Smooth muscle cell (in vitro differentiated cells): ENCODE results near the gene ADGRG4. TPM values are rescaled to one million over a fixed set of nuclear protein-coding genes. Genes with fewer than 3 reads are reported as not detected.
A peak's percentile ranks its signal among the peaks of the same experiment; 100 is the strongest.

ENCODE experiments used
- DNase-seq: peaks from one replicate; lab custom pipeline; 2025; ENCODE audit not compliant: unreplicated experiment; lab: John Stamatoyannopoulos, UW
- H2AFZ ChIP-seq: fragments of 200-600 bp; sonication (generic); 2 replicates; pipeline ENCODE4 v1.6.0; 2016; ENCODE audit warnings: antibody characterized with exemption, low read depth, mild to moderate bottlenecking
- H3F3A ChIP-seq: fragments of 200-600 bp; sonication (generic); 2 replicates; pipeline ENCODE4 v1.6.0; 2017; ENCODE audit warnings: antibody characterized with exemption, low read depth
- H3K27ac ChIP-seq: fragments of 200-600 bp; sonication (generic); 2 replicates; pipeline ENCODE4 v1.5.1; 2016; ENCODE audit warnings: low read depth, mild to moderate bottlenecking
- H3K27me3 ChIP-seq: fragments of 200-600 bp; sonication (generic); 2 replicates; pipeline ENCODE4 v1.6.1; 2016; ENCODE audit warnings: low read depth, mild to moderate bottlenecking
- H3K36me3 ChIP-seq: fragments of 200-600 bp; sonication (generic); 2 replicates; pipeline ENCODE4 v1.5.1; 2016; ENCODE audit warnings: low read depth
- H3K4me1 ChIP-seq: fragments of 200-600 bp; sonication (generic); 2 replicates; pipeline ENCODE4 v1.5.1; 2016; ENCODE audit warnings: low read depth
- H3K4me2 ChIP-seq: fragments of 200-600 bp; sonication (generic); 2 replicates; pipeline ENCODE4 v1.6.0; 2016; ENCODE audit warnings: mild to moderate bottlenecking
- H3K4me3 ChIP-seq: fragments of 200-600 bp; sonication (generic); 2 replicates; pipeline ENCODE4 v1.5.1; 2016; ENCODE audit warnings: mild to moderate bottlenecking
- H3K79me2 ChIP-seq: fragments of 200-600 bp; sonication (generic); 2 replicates; pipeline ENCODE4 v1.6.0; 2016; ENCODE audit warnings: low read depth, mild to moderate bottlenecking
- H3K9ac ChIP-seq: fragments of 200-600 bp; sonication (generic); 2 replicates; pipeline ENCODE4 v1.6.0; 2016; ENCODE audit warnings: low read depth
- H3K9me3 ChIP-seq: fragments of 200-600 bp; sonication (generic); replicated peaks from 2 replicates; pipeline ENCODE4 v1.5.1; 2016; ENCODE audit warnings: low read depth
- H4K20me1 ChIP-seq: fragments of 200-600 bp; sonication (generic); 2 replicates; pipeline ENCODE4 v1.6.0; 2016; ENCODE audit warnings: low read depth
- WGBS: methylation state at CpG from one replicate; pipeline ENCODE4 v1.1.7; 2016; ENCODE audit warnings: low lambda C conversion rate; 5-methylcytosine and 5-hydroxymethylcytosine counted together
- polyA plus RNA-seq: library from polyadenylated mRNA; unstranded; fragments of >200 nt; fragmentation: Nextera tagmentation; extraction: Ambion mirVana; gene quantifications from 2 replicates; pipeline ENCODE4 v1.2.1, GENCODE V29; 2016
- total RNA-seq: library from RNA; depleted of rRNA; stranded (reverse); fragments of >200 nt; gene quantifications from 2 replicates; pipeline ENCODE4 v1.2.3, GENCODE V29; 2014
- TF ChIP-seq, protein P1 (sequence below): fragments of 200-600 bp; sonication (generic); IDR thresholded peaks from 2 replicates; pipeline ENCODE4 v1.5.1; 2017; ENCODE audit warnings: borderline replicate concordance, mild to moderate bottlenecking, antibody characterized with exemption; ENCODE audit not compliant: insufficient read depth, poor library complexity, severe bottlenecking

The ADGRG4 gene
- total and polyA plus RNA-seq, 2 experiments from 2014 or later, result not detected

GRCh38 chrX:136353526-136354093 is 52.8 kb downstream of the ADGRG4 start:
- Histone ChIP-seq H3K4me1 (no peaks in the 10 kb centered on the region), H2AFZ (no peak overlapping the region), H3K36me3 (no peaks in the 10 kb centered on the region), H3F3A (no peaks in the 10 kb centered on the region), H3K79me2 (no peaks in the 10 kb centered on the region), H3K4me3 (no peak overlapping the region), H4K20me1 (no peaks in the 10 kb centered on the region), H3K9me3 (no peaks in the 10 kb centered on the region), H3K9ac (no peak overlapping the region), H3K27me3 (no peaks in the 10 kb centered on the region), H3K4me2 (no peak overlapping the region), H3K27ac (peak overlapping the region; percentile 66)
- TF ChIP-seq, protein P1, sequence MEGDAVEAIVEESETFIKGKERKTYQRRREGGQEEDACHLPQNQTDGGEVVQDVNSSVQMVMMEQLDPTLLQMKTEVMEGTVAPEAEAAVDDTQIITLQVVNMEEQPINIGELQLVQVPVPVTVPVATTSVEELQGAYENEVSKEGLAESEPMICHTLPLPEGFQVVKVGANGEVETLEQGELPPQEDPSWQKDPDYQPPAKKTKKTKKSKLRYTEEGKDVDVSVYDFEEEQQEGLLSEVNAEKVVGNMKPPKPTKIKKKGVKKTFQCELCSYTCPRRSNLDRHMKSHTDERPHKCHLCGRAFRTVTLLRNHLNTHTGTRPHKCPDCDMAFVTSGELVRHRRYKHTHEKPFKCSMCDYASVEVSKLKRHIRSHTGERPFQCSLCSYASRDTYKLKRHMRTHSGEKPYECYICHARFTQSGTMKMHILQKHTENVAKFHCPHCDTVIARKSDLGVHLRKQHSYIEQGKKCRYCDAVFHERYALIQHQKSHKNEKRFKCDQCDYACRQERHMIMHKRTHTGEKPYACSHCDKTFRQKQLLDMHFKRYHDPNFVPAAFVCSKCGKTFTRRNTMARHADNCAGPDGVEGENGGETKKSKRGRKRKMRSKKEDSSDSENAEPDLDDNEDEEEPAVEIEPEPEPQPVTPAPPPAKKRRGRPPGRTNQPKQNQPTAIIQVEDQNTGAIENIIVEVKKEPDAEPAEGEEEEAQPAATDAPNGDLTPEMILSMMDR, result no peak
- WGBS, result 56% methylated on average over 4 of the region's 4 CpGs
- DNase-seq, result no peak

DNA sequence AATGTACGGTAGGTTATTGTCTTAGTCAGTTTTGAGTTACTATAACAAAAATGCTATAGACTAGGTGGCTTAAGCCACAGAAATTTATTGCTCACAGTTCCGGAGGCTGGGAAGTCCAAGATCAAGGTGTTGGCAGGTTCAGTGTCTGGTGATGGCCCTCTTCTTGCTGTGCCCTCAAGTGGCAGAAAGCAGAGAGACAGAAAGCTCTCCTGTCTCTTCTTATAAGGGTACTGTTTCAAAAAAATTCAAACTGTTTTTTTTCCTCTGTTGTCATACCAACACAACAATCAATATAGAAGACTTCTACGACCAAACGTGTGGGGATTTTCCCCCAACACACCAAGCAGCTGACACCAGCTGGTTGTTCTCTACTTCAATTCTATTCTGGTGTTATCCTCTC is 53.4 kb downstream of the ADGRG4 start:
- Histone ChIP-seq H3K27ac (peak overlapping the region; percentile 66), H3K9ac (no peak overlapping the region), H3K4me3 (no peak overlapping the region), H4K20me1 (no peaks in the 10 kb centered on the region), H3F3A (no peaks in the 10 kb centered on the region), H3K4me1 (no peaks in the 10 kb centered on the region), H3K27me3 (no peaks in the 10 kb centered on the region), H3K4me2 (no peak overlapping the region), H3K9me3 (no peaks in the 10 kb centered on the region), H3K79me2 (no peaks in the 10 kb centered on the region), H2AFZ (no peak overlapping the region), H3K36me3 (no peaks in the 10 kb centered on the region)
- no peak for DNase-seq
- TF ChIP-seq, protein P1, result no peak
- 85% methylated on average over 4 of the region's 4 CpGs for WGBS

DNA sequence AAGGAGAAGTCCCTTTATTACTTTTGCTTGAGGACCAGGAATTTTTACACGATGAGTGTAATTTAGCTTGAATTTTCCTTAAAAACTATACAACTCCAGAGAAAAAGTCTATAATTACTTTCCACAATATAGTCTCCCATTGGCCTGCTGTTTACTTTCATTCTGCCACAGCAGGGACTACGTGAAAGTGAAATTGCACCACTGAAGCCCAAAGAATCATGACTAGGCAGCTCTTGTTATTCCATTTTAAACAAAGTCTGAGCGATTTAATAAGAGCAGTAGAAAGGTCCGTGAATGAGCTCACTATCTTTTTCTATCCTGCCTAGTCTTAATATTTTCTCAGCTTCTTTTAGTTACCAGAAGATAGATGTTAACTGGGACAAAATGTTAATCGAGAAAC is 68.6 kb downstream of the ADGRG4 start:
- H4K20me1 ChIP-seq, result no peaks in the 10 kb centered on the region
- H3K9me3 ChIP-seq, result no peaks in the 10 kb centered on the region
- no peak overlapping the region for H3K27ac ChIP-seq
- no peak for DNase-seq
- no peaks in the 10 kb centered on the region for H3K36me3 ChIP-seq
- no peaks in the 10 kb centered on the region for H3K79me2 ChIP-seq
- no peak overlapping the region for H3K9ac ChIP-seq
- no peak overlapping the region for H2AFZ ChIP-seq
- no peak overlapping the region for H3K4me2 ChIP-seq
- TF ChIP-seq, protein P1, result no peak
- no peak overlapping the region for H3K4me3 ChIP-seq
- no peaks in the 10 kb centered on the region for H3K27me3 ChIP-seq
- H3F3A ChIP-seq, result no peaks in the 10 kb centered on the region
- 69% methylated on average over 5 of the region's 5 CpGs for WGBS
- H3K4me1 ChIP-seq, result no peaks in the 10 kb centered on the region

- no peak for DNase-seq
- WGBS, result 84% methylated on average over 5 of the region's 5 CpGs
- TF ChIP-seq, protein P1, result no peak
- no peaks in the 10 kb centered on the region for H4K20me1 ChIP-seq
- H2AFZ ChIP-seq, result no peak overlapping the region
- no peaks in the 10 kb centered on the region for H3K9me3 ChIP-seq
- H3K79me2 ChIP-seq, result no peaks in the 10 kb centered on the region
- no peaks in the 10 kb centered on the region for H3K4me1 ChIP-seq
- H3F3A ChIP-seq, result no peaks in the 10 kb centered on the region
- no peaks in the 10 kb centered on the region for H3K36me3 ChIP-seq
- no peaks in the 10 kb centered on the region for H3K27me3 ChIP-seq
- H3K4me2 ChIP-seq, result no peak overlapping the region
- H3K27ac ChIP-seq, result no peak overlapping the region
- no peak overlapping the region for H3K9ac ChIP-seq
- H3K4me3 ChIP-seq, result no peak overlapping the region
Observed at GRCh38 chrX:136376713-136377112, 76.0 kb downstream of the ADGRG4 start.
